Breast epithelium (tissue), 3 donors: ENCODE measurements around the gene QSER1.

Experiments
- POLR2A ChIP-seq: fragments of 450-650 bp; IDR thresholded peaks from one replicate; pipeline ENCODE4 v1.6.1; 2016; ENCODE audit warnings: antibody characterized with exemption, mild to moderate bottlenecking, moderate library complexity
- POLR2AphosphoS5 ChIP-seq, 3 donors: sonication (generic); formaldehyde crosslinking; IDR thresholded peaks; one replicate each; pipeline ENCODE4 v1.6.1; 2017; ENCODE audit warnings: antibody characterized with exemption in 3 of 3
- TF ChIP-seq, protein P1 (sequence below), 3 donors: fragments of 450-650 bp; IDR thresholded peaks; one replicate each; pipeline ENCODE4 v1.5.1; 2016 to 2017; ENCODE audit warnings: antibody characterized with exemption in 3 of 3, mild to moderate bottlenecking in 3 of 3, moderate library complexity in 3 of 3

- TF ChIP-seq POLR2AphosphoS5 (IDR thresholded peaks at IDR 0.05) (no peak), POLR2A (no peak)
- TF ChIP-seq, protein P1, sequence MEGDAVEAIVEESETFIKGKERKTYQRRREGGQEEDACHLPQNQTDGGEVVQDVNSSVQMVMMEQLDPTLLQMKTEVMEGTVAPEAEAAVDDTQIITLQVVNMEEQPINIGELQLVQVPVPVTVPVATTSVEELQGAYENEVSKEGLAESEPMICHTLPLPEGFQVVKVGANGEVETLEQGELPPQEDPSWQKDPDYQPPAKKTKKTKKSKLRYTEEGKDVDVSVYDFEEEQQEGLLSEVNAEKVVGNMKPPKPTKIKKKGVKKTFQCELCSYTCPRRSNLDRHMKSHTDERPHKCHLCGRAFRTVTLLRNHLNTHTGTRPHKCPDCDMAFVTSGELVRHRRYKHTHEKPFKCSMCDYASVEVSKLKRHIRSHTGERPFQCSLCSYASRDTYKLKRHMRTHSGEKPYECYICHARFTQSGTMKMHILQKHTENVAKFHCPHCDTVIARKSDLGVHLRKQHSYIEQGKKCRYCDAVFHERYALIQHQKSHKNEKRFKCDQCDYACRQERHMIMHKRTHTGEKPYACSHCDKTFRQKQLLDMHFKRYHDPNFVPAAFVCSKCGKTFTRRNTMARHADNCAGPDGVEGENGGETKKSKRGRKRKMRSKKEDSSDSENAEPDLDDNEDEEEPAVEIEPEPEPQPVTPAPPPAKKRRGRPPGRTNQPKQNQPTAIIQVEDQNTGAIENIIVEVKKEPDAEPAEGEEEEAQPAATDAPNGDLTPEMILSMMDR (IDR thresholded peaks at IDR 0.05) = no peak
Measured at GRCh38 chr11:33027233-33027632, 134.6 kb downstream of the QSER1 start.
